HG02938 (cell line): ENCODE measurements around the gene TMEM38B.
A peak's percentile ranks its signal among the peaks of the same experiment; 100 is the strongest.

Experiments
- ATAC-seq: cut with Tn5 transposase; IDR thresholded peaks from one replicate; pipeline ENCODE4 v1.9.1; 2021; ENCODE audit warnings: mild to moderate bottlenecking, moderate library complexity; ENCODE audit not compliant: unreplicated experiment

Gene TMEM38B, protein sequence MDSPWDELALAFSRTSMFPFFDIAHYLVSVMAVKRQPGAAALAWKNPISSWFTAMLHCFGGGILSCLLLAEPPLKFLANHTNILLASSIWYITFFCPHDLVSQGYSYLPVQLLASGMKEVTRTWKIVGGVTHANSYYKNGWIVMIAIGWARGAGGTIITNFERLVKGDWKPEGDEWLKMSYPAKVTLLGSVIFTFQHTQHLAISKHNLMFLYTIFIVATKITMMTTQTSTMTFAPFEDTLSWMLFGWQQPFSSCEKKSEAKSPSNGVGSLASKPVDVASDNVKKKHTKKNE

DNA sequence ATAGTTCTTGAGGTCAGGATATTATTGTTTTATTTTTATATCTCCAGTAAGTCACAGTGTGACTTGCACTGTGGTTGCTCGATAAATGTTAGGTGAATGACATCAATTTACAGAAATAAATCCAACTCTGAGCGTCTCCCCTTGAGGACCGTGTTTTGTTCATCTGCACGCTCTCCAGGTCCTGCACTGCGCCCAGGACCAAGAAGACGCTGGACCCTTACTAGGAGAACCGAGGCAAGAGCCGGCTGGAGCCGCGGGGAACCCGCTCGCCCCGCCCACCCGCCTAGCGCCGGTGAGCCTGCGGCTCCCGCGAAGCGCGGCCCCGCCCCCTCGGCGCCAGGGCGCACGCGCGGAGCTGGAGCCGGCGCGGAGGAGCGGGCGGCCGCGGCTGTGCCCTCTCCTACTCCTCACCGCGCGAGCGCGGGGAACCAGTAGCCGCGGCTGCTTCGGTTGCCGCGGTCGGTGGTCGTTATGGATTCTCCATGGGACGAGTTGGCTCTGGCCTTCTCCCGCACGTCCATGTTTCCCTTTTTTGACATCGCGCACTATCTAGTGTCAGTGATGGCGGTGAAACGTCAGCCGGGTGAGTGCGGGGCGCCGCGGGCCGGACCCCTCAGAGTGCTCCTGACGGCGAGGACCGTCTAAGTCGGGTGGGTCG is at the start of gene TMEM38B:
Gene TMEM38B (plus strand): TSS at position 352 of the 658 bp plus-strand sequence. CDS start 120 bp downstream, at position 472.
- peak; percentile 65 for ATAC-seq

DNA sequence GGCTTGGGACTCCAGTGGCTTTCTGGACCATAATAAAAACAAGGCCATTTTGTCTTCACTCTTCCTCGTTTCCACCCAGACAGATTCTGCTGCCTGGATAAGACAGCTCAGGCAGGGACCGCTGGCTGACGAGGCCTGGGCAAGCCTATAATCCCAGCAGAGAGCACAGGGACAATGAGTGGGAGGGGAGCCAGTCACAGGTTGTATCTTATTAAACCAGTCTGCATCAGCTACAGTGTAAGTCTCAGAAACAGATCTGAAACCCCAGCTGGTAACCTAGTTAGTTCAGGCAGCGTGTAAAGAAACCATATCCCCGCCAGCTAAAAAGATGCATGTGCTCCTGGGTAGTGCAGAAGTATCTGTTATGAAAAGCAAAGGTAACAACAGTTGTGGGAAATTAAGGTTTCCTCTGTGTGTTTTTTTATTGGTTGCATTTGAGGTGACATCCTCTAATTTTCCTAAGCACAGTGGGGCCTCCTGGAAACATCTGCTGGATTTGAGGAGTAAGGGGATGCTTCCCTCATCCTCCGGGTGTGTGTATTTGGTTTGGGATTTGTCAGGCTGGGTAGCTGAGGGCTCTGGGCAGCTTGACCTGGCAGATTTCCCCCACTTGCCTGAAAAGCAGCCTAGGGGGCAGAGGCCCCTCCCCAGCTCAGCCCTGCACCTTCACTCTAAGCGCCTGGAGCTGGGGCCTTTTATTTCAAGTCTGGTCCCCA is 47.3 kb upstream of the TMEM38B start:
- ATAC-seq = no peak

DNA sequence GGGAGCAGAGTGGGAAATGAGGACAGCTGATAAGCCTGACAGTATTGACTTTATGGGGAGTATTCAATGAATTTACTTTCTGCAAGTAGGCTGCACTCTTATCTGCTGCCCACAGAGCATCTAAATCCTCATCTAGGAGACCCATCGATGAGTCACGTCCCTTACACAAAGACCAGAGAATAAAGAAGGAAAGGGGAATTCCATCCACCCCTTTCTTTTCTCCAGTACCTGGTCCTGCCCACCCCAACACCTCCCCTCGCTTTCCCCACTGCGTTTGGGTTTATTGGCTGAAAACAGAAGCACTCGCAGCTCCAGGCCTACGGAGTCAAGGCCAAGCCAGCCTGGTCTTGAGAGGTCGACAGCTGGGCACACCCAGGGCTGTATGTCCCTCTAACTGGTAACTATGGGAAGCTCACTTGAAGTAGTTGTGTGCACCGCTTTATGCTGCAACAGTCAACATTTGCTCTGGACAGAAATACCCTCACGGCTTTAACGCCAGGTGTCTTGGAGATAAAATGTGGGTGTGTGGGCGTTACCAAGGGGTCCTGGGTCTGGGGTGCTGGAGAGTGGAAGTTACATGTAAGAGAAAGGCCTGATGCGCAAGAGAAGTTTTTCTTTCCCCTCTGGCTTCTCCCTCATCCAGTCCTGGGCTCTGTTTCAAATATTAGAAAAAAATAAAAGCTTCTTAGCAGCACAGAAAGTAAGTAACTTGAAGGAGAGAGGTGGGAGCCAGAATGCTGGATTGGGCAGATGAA is 46.6 kb upstream of the TMEM38B start:
- no peak for ATAC-seq

DNA sequence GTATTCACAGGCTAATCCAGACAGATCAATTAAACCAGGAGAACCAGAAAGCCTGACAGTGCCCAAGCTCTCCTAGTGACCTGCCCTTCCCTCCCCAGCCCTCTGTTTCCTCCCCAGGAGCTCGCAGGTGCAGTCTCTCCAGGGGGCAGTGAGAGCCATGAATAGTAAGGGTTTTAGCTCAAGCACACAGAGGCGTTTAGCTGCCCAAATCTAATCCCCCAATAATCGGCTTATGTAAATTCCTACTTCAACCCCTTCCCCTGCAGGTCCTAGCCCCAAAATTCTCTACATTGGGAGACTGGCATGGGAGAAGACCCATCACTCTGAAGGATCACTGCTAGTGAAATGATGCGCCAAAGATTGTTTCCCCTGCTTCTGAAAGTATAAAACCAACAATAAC is 42.5 kb upstream of the TMEM38B start:
- no peak for ATAC-seq

DNA sequence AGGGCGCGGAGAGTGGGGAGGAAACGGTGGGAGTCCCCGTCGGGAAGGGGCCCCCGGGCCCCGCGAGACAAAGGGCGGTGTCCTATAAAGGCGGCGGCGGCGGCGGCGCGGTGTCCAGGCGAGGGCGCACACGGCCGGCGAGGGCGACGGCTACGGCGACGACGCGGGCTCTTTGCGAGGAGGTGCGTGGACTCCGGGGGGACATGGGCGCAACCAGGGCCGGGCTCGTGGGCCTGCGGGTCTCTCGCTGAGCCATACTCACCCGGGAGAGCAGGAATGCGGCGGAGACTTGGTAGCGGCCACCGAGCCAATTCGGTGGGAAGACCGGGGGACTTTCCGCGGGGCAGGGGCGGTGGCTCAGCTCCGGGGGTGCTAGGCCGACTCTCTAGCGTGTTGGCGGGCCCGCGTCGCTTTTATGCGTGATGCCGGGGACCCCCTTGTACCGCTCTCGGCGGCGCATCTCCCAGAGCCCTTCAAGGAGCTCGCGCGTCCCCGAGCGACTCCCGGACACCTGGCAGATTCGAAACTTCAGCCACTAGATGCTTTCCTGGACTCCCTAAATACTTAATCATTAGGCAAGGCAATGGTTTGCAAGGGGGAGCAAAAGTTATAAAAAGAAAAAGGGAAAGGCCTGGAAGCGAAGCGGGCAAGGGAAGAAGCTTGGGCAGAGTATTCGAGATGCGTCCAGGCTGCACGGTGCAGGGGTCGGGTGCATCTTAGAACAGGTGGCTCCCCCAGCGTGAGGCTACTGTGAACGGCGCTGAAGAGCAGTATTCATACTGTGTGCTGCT is 38.0 kb upstream of the TMEM38B start:
- ATAC-seq = peak; percentile 50

DNA sequence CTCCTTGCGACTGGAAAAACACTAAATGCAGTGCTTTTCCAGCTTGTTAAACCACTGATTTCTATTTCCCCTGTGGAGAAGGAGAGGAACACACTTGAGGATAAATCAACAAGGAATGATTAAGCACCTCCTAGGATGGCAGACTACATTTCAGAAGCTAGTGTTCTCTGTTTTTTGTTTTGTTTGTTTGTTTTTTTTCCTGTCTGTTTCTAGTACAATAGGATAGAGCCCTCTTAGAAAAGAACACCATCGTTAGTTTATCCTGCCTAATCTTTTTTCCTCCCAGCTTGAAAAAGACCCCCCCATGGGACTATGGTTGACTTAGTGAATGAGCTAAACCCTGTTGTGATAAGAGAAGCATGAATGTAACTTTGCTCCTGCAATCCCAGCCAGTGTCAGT is 36.0 kb upstream of the TMEM38B start:
- no peak for ATAC-seq

DNA sequence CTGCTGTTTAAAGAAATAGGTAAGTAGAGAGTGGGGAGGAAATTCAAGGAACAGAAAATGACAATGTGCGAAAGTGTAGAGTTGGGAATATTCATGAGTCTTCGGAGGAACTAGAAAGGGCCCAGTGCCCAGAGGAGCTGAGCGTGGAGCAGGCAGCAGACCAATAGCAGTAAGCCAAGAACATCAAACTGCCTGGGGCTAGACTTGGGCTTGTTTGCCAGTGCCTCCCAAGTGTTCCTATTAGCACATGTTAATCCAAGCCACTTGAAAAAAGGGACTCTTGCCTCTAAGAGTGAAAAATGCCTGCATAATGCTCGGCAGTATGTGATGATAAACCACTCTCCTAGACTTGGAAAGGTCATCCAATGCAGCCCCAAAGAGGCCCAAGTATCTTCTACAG is 33.3 kb upstream of the TMEM38B start:
- no peak for ATAC-seq

DNA sequence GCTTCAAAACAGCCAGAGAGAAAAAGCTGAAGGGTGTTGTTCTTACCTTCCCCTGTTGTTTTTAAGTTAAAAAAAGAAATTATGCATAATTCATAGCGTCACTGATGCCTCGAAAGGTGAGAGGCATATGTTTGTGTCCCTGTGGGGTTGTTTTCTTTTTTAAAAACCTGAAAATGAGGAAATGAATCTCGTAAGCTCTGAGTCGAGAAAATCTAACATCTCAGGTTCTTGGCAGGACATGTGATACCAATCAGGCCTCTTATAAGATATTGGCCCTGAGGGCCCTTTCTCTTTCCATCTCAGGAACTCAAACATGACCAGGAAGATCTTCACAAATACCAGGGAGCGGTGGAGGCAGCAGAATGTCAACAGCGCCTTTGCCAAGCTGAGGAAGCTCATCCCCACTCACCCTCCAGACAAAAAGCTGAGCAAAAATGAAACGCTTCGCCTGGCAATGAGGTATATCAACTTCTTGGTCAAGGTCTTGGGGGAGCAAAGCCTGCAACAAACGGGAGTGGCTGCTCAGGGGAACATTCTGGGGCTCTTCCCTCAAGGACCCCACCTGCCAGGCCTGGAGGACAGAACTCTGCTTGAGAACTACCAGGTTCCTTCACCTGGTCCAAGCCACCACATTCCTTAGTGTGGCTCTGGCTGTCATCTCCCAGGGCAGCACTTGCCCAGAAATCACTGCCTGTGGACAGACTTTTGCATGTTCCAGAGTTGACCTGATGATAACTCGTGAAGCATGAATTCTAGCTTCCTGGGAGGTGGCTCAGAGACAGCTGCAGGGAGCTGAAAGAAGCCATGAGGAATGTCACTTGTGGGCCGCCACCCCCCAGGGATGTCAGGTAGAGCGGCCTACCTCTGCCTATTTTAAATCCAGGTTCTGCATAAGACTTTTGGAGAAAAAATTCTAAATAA is 31.9 kb upstream of the TMEM38B start, which contains the start of gene TAL2:
Gene TAL2 (plus strand): TSS at position 274 of the 921 bp plus-strand sequence. CDS start 40 bp downstream, at position 314.
- ATAC-seq = peak; percentile 90

DNA sequence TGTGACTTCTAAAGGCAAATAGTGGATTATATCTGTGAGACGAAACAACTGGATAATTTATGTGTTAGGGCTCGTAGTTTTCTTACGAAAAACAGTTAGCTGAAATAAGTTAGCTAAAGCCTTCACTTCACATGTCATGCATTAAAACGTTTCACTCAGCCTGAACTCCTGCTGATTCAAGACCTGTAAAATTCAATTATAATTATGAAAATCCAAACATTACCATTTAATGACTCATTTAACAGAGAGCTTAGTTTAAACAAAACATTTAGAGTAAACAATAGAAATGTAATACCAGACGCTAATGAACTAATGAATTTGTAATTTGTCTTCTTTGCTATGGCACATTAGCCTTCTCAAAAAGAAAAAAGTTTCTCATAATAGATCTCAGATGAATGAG is 30.4 kb upstream of the TMEM38B start:
- no peak for ATAC-seq

DNA sequence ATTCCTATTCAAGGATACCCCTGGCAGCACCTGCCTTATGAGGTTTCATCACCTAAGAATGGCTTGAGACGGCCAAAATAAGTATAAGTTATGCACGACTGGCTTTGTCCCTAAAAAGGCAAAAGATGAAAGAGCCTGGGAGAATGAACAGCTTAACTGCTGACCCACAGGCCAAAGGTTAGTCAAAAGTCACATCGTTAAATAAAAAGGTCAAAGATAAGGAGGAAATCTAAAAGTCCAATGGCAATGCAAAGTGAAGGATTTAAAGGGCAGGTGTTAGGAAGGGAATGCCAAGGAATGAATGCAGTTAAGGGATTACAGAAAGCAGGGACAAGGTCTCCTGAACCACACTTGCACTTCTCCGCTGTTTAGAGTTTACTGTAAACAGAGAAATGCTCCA is 26.5 kb upstream of the TMEM38B start:
- ATAC-seq = no peak

DNA sequence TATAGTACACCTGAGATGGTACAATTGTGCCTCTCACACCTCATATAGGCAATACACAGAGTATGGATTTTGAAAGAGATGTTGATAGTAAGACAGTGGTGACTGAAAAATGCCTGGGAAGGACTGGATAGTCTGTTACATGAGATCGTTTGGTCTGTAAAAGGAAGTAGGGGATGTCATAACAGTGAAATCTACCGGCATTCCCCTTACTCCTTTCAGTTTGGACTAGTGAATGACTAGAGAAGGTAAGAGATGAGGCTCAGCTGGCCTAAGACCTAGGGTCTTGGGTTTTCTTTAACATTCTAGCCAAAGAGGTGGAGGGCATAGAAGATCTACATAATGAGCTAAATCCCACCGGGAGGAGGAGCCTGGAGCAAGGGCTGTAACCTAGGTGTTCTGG is 24.0 kb upstream of the TMEM38B start:
- no peak for ATAC-seq

DNA sequence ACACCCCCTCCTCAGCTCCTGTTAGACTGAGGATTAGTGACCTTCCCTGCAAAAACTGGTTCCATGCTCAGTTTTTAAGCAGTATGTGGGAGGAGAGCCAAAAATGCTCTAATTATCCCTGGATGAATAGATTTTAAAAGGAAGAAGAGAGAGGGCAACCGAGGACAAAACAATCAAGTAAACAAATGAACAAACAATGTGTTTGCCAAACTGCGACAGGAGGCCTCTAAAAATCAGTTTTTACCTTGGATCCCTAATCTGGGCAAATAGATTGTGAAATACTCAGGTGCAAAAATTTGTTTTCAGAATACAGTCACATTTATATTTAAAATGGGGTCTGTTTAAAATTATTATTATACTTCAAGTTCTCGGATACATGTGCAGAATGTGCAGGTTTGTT is 23.6 kb upstream of the TMEM38B start:
- no peak for ATAC-seq

DNA sequence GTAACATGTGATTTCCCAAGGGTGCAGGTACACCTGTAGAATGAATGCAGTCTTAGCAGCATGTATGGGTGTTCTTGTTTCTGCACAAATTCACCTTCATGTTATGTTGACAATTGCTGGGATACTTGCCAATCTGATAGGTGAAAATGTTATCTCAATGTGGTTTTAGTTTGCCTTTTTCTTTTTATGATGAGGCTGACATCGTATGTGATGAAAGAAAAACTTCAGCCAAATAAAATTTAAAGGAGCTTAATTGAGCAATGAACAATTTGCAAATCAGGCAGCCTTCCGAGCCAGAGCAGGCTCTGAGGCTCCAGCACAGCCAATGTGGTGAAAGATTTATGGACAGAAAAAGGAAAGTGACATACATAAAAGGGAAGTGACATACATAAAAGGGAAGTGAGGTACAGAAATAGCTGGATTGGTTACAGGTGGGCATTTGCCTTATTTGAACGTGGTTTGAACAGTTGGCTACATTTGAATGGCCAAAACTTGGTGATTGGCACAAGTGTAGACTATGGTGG is 21.6 kb upstream of the TMEM38B start:
- ATAC-seq = no peak

DNA sequence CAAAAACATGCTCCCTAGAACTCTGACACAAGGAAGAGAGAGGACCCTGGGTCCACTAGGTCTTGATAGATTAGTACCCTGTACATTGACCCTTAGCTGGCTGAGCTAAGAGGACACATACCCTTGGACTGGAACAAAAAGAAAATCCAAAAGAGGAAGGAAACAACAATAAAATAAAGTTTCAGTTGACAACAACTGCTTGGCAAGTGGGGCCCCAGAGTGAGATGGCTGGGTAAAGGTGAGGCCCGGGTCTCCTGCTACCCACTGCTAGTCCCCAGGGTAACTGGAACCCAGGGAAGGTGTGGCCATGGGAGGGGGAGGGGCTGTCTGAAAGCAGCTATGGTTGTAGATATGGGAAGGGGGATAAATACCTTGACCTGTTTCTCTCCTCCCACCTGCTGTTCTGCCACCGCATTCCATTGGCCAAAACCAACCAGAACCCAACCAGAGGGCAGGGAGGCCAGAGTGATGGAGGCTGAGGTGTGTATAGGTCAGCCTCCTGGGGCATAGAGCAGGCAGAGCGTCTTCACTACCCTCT is 20.4 kb upstream of the TMEM38B start:
- ATAC-seq = no peak

DNA sequence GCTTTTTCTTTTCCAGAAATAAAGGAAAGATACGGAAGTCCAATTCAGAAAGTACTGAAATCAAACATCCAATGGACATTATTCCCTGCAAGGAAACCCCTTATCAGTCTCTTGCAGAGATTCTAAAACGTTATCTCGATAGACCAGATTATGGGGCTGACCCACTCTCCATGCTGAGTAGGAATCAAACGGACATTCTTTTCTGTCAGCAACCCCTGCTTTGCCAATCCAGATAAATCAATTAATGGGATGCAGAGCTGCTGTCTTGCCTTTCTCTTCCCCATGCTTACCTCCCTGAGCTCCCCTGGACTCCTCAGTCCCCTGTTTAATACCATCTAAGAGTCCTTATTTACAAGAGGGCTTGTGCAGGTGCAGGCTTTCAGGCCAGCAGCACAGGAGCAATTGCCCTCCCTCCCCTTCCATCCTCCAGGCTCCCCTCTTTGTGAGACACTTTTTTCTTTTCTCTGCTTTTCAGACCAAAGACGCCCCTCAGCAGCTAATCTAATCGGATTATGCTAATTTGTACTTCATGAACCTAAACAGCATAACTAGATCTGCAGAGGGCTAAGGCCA is 17.9 kb upstream of the TMEM38B start:
- ATAC-seq = no peak

DNA sequence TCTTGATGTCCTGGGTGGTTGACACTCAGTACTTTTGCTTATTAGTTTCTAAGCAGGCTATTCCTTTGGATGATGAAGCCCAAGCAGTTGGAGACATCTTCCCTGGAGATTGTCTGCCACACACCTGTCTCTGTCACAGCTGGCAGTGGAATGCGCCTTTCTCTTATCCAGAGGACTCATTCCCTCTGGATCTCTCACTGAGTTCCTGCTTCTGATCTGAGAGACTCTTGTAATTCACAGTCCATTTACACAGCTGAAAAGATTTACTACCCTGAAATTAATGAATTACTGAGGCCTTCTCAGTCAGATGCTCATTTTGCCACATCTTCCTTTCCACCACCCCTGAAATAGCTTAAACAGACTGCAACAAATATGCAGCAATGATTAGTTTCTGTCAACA is 16.2 kb upstream of the TMEM38B start:
- no peak for ATAC-seq

DNA sequence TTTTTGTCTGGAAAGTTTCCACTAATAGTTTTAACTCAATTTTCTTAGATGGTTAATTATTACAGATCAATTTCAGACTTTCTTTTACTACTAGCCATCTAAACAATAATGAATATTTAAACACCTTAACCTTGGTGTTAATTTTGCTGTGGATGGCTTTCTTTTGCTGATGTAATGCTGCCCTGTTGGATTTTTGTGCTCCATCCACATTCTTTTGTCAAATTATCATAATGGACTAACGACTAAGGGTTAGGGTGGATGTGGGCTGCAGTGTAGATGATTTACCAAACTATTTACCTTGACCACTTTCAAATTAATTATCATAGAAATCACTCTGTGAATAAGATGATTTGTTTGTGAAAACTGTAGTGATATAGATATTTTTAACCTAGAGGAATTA is 15.6 kb upstream of the TMEM38B start:
- ATAC-seq = no peak

DNA sequence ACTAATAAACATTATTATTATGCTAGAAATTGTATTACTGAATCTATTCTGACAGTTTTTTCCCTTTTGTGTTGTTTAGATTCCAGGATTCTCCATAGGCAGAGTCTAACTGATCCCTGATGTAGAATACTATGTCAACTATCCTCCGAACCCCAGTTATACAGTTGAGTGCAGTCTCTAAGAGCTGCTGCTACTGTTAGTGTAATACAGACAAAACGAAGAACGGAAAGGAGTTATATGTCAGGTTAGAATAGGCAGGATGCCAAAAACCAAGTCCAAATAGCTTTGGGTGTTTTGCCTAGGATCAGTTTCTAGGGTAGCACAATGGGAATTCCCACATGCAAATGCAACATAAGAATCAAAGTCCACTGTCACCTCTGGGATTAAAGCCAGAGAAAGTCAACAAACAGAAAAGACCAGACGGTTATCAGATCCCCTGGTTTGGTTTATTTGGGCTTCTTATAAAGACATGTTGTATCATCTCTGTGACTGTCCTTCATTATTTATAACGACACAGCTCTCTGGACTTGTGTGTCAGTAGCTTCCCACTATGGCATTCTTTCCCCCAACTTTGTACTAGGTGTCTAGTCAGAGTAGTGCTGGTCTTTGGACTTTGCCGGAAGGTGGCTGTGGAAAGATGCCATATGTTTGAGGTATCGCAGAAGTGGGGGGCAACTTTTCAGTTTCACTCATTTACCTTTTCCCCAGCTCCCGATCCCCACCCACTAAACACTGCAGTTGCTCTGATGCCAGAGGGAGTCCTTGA is 14.9 kb upstream of the TMEM38B start:
- ATAC-seq = no peak
